Stomach (tissue), 4 donors: ENCODE data around the gene MYCN.

ENCODE experiments used
- CTCF ChIP-seq, 7 experiments: fragments of 450-650 bp in 4 of 7; fragments of 200-600 bp in 3 of 7; sonication (generic) in 3 of 7; IDR thresholded peaks; one replicate each; pipeline ENCODE4 v1.5.1; 2016 to 2019; ENCODE audit warnings: antibody characterized with exemption in 7 of 7, control low read depth in 2 of 7, mild to moderate bottlenecking in 1 of 7
- EP300 ChIP-seq: sonication (generic); formaldehyde crosslinking; IDR thresholded peaks from one replicate; pipeline ENCODE4 v1.6.1; 2017; ENCODE audit warnings: antibody characterized with exemption
- POLR2A ChIP-seq, 4 donors: fragments of 450-650 bp; IDR thresholded peaks; one replicate each; pipeline ENCODE4 v1.6.1; 2016; ENCODE audit warnings: antibody characterized with exemption in 4 of 4, control low read depth in 2 of 4, mild to moderate bottlenecking in 1 of 4, moderate library complexity in 1 of 4
- POLR2AphosphoS5 ChIP-seq, 3 donors: sonication (generic); formaldehyde crosslinking; IDR thresholded peaks; one replicate each; pipeline ENCODE4 v1.6.1; 2016; ENCODE audit warnings: antibody characterized with exemption in 3 of 3

DNA sequence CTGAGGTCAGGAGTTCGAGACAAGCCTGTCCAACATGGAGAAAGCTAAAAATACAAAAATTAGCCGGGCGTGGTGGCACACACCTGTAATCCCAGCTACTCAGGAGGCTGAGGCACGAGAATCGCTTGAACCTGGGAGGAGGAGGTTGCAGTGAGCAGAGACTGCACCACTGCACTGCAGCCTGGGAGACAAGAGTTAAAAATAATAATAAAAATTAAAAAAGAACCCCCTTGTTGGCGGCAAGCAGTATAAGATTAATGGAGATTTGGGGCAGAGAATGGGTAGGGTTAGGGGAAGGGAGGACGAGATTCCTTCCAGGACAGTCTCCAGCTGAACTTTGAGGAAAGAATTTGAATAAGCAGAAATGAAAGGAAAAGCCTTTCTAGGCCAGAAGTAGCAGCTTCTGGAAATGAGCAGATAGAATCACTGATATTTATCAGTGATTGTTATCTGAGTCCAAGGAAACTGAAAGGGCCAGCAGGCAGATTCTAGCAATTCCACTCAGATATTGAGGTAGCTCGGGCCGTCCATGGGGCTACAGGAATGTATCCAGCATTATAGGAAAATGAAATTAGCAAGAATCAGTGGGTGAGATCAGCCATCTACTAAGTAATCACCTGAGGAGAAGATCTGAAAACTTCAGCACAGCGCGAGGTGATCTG is 7.0 kb upstream of the MYCN start:
- TF ChIP-seq CTCF (IDR thresholded peaks at IDR 0.05) (no peak), EP300 (no peak), POLR2AphosphoS5 (IDR thresholded peaks at IDR 0.05) (no peak), POLR2A (IDR thresholded peaks at IDR 0.05) (no peak)
